NCI-H446 treated with DMSO at 0.1 percent for 48 hours (cell line): ENCODE data around the gene NTHL1.
"Not testable (repeated sequence)": the region's sequence is repeated elsewhere in the genome, so short reads cannot be mapped to it uniquely, and the experiment has no call there.

ENCODE experiments used
- DNase-seq: peaks from one replicate; lab custom pipeline; 2025; lab: John Stamatoyannopoulos, UW

The NTHL1 gene

DNA sequence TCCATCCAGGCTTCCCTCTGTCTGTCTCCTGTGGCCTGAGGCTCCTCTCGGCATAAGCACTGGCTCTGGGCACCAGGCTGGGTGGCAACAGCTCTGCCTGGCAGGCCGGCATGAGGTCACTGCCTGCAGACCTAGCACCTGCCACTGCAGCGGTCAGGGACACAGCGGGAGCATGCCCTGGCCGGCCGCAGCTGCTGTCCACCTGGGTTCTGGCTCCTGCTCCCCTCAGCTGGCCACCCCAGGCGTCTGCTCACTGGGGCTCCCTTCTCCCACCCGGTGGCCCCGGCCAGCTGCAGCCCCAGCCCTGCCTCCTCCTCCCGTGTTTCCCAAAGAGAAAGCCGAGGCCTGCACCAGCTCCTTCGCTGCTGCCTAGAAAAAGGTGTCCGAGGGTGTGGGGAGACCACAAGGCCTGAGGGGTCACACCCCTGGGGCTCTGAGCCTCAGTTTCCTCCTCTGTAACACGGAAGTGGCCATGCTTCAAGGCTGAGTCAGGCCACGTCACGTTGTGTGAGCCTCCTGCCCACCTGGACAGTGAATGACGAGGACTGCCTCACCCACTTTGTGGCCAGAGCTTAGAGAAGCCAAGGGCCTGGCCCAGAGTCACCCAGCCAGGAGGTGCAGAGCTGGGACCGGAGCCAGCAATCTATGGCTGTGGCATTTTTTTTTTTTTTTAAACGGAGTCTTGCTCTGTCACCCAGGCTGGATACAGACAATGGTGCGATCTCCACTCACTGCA lies 6.7 kb downstream of the NTHL1 start:
- DNase-seq = no peak

DNA sequence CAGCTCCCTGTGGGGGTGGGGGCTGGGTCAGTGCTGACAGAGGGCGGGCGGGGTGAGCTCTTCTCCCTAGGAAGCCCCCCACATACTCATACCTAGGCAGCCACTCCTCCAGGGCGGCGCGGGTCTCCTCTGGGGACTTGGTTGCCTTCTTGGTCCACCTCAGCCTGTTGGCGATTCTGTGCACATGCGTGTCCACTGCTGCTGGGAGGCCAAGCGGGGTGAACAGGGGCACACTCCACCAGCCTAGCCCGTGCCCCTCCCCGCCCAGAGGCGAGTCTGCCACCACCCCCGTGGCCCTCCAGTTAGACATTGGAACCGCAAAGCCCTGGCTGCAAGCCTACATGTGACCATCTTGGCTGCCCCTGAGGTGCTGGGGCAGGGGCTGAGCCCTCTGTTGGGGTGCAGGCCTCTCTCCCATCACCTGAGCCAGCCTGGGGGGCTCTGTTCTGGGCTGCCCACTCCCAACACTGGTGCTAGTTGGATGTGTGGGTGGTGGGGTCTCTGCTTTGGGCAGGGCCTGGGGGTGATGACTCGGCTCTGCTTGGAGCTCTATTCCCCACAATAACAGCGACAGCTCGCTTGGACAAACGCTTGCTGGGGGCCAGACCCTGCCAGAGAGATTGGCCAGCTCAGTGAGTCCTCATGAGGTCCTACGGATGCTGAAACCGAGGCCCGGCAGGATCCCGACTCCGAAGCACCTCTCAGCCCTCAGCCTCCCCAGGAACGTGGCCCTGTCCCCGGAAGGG lies 7.4 kb downstream of the NTHL1 start:
- no peak for DNase-seq

DNA sequence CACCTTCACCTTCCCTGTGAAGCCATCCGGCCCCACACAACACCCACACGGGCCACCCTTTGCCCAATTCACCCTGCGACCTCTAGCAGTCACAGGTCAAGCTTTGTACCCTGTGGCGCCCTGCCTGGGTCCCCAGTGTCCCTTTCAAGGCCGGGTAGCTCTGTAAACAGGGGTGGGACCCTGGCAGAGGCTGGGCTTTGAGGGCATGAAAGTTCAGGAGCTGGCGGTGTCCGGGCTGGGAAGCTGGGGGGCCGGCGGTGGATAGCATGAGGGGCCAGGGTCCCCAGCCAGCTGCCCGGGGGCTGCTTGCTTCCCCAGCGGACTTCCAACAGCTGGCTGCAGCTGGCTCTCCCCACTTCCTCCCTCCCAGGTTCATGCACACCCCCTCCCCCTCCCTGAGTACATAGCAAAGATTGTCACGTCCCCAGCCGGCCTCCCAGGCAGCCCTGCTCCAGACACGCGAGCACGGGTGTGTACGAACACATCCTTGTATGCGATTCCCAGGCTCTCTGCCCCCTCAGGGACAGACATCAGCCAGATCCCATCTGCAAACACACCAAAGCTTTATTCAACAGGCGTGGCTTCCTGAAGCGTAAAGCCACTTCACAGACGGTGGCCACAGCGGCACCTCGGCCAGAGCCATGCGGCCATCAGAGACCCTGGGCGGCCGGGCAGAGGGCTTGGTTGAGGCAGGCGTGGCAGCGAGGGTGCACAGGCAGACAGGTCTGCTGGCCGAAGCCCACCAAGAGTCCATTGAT lies 8.2 kb downstream of the NTHL1 start:
- DNase-seq = no peak

DNA sequence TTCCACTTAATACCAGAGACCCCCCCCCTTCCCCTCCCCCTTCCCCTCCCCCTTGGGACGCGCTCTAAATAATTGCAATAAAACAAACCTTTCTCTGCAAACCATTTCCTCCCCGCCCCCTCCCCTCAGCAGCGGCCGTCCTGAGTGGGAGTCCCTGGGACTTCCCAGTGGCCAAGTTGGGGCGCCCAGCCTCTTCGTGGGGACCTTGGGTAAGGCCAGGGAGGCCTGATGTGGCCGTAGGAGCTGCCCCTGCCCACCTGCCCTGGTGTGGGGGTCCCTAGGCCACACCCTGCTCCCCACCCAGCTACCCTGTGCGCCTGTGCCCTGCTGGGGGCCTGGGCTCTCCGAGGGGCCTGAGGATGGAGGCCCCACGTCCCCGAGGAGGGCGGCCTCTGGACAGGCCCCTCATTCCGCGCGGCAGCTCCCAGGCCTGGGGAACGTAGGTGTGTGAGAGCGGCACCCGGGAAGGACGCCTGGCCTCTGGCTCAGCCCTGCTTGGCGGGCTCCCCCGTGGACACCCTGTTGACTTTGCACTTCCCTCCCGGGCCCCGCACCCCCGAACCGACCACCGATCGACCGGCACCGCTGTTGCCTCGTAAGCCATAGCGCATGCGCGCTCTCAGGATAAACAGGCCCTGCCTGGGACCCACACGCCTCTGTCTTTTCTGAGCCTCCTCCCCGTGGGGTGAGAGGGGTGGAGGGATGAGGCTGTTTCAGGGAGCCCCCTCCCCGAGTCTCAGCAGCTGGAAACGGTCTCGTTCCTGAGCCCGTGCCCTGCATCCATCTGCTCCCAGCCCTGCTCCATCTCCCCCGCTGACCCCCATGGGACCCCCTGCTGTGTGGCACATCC lies 9.0 kb downstream of the NTHL1 start:
- no peak for DNase-seq

DNA sequence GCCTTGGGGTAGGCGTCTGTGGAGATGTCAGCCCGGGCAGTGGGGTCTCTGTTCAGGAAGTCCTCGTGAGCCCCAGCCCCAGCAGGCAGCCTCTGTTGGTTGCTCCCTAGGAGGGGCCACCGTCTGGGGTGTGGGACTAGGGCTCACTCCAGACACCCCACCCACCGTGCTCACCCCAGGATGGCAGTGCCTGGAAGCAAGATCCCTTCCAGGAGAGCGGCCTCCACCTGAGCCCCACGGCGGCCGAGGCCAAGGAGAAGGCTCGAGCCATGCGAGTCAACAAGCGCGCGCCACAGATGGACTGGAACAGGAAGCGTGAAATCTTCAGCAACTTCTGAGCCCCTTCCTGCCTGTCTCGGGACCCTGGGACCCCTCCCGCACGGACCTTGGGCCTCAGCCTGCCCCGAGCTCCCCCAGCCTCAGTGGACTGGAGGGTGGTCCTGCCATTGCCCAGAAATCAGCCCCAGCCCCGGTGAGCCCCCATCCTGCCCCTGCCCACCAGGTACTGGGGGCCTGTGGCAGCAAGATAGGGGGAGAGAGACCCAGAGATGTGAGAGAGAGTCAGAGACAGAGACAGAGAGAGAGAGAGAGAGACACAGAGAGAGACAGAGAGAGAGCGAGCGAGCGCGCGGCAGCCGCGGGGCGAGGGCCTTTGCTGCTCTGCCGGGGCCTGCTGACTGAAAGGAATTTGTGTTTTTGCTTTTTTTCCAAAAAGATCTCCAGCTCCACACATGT lies 9.8 kb downstream of the NTHL1 start:
- no peak for DNase-seq

DNA sequence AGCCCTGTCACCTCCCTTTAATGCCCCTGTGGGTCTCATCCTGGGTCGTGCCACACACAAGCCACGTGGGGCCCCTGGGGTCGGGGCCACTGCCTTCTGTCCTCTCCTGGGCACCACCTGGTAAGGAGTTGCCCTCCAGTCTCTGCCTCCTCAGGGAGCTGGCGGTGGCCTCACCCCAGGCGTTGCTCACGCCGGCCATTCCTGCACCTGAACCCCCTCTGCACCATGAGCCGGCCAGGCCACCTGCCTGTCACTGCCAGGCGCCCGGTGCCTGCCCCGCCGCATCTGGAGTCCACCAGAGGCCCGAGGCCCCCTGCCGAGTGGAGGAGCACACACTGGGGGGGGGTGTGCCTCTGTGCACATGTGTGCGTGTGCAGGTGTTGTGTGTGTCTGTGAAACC lies 10.5 kb downstream of the NTHL1 start:
- no peak for DNase-seq

DNA sequence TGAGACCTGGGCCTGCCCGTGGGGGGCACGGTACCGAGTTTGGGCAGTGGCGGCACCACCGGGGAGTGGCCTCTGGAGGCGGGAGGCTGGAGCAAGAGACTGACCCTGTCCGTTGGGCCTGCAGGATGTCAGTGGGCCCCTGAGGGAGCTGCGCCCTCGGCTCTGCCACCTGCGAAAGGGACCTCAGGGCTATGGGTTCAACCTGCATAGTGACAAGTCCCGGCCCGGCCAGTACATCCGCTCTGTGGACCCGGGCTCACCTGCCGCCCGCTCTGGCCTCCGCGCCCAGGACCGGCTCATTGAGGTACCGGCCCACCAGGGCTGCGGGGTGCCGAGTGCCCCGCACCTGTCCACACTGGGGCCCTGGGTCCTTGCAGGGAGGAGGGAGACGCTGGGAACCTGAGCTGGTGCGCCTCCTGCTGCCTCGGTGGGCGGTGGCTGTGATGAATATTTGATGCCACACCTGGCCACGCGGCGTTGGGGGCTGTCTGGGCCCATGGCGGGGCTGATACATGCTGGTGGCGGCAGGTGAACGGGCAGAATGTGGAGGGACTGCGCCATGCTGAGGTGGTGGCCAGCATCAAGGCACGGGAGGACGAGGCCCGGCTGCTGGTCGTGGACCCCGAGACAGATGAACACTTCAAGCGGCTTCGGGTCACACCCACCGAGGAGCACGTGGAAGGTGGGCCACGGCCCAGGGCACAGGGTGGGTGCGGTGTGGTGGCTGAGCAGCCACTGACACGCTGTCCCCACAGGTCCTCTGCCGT lies 11.3 kb downstream of the NTHL1 start:
- no peak for DNase-seq

DNA sequence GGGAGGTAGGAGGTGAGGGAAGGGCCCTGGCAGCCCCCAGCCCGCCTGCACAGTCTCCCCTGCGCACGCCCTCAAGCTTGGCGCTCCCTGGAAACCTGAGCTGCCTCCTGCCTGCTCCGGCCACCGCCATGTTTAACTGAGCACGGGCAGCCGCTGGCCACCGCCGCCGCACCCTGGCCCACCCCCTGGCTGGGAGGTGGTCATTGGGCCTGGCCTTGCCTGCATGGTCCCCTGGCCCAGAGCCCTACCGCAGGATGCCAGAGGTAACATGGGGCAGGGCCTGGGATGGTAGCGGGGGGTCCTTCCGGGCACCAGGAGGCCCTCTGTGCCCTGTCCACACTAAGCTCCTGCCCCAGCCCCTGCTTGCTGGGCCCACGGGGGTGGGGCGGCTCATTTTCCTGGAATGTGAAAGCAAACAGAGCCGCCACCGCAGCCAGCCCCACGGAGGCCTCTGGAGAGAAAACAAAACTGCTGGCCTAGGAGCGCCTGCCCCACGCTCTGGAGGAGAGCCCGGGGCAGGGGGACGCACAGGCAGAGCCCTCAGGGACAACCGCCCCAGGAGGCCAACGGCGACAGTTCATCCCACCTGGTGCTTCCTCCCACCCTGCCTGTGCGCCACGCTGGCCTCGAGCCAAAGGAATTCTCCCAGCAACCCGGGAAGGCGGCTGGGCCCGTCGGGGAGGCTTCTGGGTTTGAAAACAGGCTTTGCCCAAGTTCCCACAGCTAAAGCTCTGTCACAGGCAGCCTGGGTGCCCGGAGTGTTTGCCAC lies 12.0 kb downstream of the NTHL1 start:
- DNase-seq = no peak

DNA sequence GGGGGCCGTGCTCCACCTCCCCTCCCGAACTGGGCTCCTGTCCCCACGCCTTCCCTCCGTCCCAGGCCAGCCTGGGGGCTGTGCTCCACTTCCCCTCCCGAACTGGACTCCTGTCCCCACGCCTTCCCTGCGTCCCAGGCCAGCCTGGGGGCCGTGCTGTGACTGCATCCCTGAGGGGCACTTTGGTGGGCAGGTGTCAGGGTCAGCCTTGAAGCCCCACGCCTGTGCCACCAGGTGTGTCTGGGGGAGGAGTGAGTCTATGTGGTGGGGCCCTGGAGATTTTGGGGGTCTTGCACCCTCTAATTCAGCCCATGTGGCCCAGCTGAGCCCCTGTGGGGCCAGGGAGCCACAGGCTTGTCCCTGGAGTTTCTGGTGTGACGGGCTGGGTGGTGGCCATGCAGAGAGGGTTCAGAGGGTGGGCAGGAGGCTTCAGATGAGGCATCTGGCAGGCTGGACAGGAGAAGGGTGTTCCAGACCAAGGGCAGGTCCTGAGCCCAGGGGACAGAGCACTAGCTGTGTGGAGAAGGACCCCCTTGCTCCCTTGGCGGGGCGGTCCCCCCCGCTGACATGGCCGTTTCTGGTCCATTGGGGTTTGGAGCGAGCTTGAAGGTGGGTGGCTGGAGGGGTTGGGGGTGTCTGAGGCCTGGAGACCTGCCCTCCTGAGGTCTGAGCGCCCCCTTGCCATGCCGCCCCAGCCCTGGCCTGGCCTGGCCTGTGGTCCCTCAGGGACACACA lies 12.8 kb downstream of the NTHL1 start:
- no peak for DNase-seq

DNA sequence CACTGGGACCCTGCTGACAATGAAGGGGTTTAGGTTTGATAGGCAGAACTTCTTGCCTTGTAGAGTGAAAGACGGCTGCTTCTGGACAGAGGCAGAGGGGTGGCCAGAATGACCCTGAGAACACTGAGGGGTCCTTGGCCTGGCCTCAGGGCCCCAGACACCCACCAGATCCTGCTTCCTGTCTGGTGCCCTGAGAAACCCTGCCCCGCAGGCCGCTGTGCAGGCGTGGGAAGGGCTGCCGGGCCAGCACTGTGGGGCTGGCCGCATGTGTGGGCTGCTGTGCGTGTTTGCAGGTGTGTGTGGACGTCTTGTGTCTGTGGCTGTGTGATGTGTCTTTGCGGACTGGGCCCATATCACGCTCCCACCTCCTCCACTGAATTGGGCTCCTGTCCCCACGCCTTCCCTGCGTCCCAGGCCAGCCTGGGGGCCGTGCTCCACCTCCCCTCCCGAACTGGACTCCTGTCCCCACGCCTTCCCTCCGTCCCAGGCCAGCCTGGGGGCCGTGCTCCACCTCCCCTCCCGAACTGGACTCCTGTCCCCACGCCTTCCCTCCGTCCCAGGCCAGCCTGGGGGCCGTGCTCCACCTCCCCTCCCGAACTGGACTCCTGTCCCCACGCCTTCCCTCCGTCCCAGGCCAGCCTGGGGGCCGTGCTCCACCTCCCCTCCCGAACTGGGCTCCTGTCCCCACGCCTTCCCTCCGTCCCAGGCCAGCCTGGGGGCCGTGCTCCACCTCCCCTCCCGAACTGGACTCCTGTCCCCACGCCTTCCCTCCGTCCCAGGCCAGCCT lies 13.5 kb downstream of the NTHL1 start:
- DNase-seq = not testable (repeated sequence)

DNA sequence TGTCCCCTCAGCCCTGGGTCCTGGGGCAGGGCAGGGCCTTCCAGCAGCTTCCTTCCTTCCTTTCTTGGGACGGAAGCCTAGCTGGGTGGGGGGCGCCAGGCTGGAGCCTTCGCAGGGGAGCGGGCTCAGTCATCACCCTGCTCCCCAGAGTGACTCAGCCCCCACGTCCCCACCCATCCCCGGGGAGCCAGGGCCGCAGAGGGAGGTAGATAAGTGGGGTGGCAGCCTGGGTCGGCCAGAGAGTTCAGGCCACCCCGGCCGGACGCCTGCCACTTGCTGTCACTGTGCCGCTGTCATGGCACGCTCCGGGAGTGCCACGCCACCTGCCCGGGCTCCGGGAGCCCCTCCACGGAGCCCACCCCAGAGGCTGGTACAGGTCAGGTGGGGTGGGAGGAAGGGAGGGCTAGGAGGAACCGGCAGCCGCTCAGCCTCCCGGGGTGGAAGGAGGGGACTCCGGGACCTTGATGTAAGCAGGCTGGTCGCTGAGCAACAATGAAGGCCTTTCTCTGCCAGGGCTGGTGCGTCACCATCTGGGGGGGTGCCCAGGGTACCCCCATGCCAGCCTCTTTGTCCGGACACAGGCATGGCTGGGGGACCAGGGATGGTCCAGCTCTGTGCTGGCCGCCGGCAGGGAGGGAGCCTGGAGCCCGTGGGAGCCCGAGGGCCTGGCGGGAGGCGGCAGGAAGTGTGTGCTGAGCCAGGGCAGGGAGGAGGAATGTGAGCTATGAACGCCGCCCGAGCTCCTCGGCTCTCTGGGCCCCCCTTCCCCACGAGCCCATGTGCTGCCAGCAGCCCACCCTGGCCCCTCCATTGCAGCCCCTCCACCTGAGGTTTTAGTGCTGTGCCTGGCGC lies 14.4 kb downstream of the NTHL1 start:
- no peak for DNase-seq

DNA sequence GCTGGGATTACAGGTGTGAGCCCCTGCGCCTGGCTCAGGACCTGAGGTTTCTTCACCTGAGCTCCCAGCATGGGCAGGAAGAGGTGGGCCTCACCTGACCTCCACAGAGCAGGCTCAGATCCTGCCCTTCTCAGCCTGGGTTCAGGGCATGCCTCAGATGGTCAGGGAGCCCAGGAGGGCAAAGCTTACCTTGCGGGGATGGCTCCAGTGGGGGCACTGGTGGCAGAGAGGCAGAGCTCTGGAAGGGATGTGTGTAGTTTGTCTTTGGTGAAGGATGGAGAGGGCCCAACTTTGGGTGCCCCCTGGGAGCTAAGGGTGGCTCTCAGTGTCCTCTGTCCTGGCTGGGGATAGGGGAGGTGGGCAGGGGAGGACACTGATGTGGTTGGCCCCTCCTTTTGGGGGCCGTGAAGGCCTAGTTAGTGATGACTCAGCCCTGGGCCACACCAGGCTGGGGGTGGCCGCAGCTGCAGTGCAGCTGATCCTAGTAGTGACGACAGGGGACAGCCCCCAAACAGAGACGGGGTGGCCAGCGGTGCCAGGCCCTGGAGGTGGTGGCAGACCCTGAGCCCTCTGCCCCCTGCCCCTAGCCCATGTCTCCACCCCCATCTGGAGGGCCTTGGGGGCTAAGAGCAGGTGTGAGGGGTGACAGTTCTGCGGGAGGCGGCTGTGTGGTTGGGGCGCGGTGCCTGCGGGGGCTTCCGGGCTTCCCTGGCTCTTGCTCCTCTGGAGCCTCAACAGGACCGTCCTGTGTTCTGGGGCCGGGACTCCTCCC lies 15.2 kb downstream of the NTHL1 start:
- no peak for DNase-seq

DNA sequence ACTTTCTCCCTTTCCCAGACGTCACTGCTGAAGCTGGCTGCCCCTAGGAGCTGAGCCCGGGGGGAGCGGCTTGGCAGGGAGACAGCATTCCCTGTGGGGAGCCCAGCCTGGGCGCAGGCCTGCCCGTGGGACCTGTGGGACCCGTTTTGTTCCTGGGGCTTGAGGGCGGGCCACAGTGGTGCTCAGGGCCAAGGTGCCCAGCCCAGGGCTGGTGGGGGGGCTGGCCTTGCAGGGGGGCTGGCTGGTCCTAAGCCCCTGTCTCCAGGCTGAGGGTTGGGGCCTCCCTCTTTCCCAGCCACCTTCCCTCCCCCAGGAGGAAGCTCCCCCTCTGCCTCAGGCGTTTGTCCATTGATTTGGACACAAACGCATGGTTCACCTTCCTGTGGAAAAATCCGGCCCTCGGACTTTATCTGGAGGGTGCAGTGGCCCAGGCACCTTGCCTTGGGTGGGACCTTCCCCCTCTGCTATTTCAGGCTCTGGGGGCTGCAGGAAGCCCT lies 16.5 kb downstream of the NTHL1 start:
- DNase-seq = no peak

DNA sequence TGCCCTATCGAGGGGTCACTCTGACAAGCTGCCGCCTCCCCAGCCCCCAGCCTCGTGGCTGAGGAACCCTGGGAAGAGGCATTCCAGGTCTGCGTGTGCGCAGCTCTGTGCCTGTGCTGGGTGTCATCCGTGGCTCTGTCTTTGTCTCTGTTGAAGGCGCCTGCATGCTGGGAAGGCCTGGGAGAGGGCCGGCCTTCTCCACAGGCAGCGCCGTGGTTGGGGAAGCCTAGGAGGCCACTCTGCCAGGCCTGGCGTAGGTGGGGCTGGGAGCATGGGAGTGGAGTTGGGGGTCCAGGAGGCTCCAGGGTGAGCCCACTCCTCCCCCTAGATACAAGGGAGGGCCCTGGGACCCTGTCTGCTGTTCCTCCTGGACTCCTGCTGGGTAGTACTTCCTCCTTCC lies 17.6 kb downstream of the NTHL1 start:
- no peak for DNase-seq

DNA sequence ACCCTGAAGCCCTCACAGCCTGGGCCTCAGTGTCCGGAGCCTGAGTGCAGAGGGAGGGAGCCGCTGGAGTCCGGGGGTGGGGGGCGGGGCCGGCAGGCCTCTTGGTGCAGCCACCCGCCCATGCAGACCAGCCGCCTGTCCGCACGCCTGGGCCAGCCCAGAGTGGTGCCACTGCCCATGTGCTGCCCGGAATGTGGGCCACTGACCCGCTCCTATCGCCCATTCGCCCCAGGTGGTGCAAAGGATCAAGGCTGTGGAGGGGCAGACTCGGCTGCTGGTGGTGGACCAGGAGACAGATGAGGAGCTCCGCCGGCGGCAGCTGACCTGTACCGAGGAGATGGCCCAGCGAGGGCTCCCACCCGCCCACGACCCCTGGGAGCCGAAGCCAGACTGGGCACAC lies 18.3 kb downstream of the NTHL1 start:
- DNase-seq = no peak

DNA sequence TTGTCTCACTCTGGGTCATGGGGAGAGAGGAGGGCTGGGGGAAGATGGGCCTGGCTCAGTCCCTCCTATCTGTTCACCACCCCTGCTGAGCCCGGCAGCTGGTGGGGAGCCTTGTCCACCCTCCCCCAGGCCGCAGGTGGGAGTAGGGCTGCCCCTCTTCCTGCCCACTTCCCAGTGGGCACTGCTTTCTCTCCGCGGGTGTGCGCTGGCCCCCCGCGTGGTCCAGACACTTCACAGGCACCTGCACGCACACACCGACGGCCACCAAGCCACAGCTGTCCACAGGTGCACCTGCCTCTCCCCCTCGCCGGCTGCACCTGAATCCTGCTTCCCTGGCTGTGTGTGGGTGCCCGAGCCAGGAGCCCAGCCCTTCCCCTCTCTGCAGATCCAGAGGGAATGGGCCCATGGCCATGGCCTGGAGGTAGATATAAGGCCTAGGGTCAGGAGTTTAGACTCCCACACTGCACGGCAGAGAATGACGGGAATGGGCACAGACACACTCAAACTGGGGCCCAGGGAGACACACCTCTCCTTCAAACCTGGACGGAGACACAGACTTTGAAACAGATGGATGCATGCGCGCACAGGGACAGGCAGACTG lies 18.9 kb downstream of the NTHL1 start:
- no peak for DNase-seq
